Jurkat, Clone E6-1 (cell line): ENCODE results near the gene ADCY7.
"Not testable (repeated sequence)": the region's sequence is repeated elsewhere in the genome, so short reads cannot be mapped to it uniquely, and the experiment has no call there.

Experiments
- DNase-seq: peaks from one replicate; pipeline ENCODE4 v3.0.0-alpha.2; 2011; ENCODE audit warnings: low read depth, low spot score
- H3K4me3 ChIP-seq: 2 replicates; pipeline ENCODE4 v1.5.1; 2011; ENCODE audit warnings: mild to moderate bottlenecking, low read length, control low read depth, moderate library complexity

Gene ADCY7

GRCh38 chr16:50318796-50319578 lies 52.6 kb downstream of the ADCY7 start:
- peak; percentile 34 for DNase-seq
- no peak overlapping the region for H3K4me3 ChIP-seq

- no peak for DNase-seq
Measured at GRCh38 chr16:50320310-50320709, 54.0 kb downstream of the ADCY7 start.

GRCh38 chr16:50322333-50322732 lies 56.0 kb downstream of the ADCY7 start:
- DNase-seq = no peak

More at GRCh38 chr16:50320310-50320709, 54.0 kb downstream of the ADCY7 start:
- no peak overlapping the region for H3K4me3 ChIP-seq

DNA sequence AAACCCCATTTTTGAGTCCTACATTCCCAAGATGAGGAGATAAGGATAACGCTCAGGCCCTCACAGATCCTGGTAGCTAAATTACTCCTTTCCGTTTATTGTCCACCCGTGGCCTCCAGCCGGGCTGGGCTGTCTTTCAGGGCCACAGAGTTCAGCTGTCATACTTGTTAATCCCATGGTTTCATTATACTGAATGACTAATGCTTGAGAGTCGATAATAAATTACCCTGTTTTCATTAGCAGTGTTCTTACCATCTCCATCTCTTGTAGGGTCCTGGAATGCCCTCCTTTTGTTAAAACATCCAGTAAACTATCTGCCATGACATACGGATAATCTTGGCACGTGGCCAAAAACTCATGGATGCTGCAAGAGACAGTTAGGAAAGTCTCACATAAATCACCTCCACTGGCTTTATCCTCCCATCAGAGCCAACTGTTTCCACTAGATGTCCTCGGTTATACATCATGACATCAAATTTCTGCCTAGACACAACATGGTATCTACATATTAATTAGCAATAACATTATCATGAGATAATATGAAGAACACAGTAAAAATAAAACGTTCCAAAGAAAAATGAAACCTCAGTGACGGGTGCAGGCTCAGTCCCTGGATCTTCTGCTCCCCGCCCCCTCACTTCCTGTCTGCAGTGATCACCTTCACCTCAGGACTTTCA lies 57.1 kb downstream of the ADCY7 start:
- H3K4me3 ChIP-seq = no peak overlapping the region
- DNase-seq = no peak

More at GRCh38 chr16:50322333-50322732, 56.0 kb downstream of the ADCY7 start:
- H3K4me3 ChIP-seq = no peak overlapping the region

- DNase-seq = no peak
- H3K4me3 ChIP-seq = no peak overlapping the region
Measured at GRCh38 chr16:50324345-50324744, 58.0 kb downstream of the ADCY7 start.

GRCh38 chr16:50326264-50326663 lies 59.9 kb downstream of the ADCY7 start:
- DNase-seq = no peak

DNA sequence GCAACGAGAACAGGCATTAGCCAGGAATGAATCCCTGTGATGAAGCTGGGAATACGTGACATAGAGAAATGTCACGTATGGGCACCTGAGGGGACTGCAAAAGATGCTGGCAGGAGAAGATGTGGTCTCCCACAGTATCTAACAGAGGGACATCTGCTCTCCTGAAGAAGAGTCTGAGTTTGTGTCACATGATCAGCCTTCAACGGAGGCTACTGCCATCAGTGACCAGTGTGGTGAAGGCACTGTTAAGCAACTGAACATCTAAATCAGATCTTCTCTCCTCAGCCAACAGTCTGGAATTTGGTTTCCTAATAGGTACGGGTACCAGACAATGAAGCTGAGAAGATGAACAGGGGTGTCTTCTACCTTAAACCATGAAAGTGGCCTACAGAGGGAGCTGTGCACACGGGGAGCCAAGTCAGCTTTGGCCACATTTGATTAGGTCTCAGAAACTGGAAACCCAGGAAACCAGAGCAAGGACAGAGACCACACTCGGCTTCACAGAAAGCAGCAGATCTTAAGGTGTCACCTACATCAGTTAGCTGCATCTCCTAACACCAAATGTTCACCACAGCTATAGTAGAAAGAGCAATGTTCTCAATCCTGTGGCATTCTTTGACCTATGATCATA lies 60.6 kb downstream of the ADCY7 start:
- DNase-seq = peak; percentile 37
- no peak overlapping the region for H3K4me3 ChIP-seq

More at GRCh38 chr16:50326264-50326663, 59.9 kb downstream of the ADCY7 start:
- H3K4me3 ChIP-seq = no peak overlapping the region

- H3K4me3 ChIP-seq = no peak overlapping the region
- DNase-seq = no peak
Measured at GRCh38 chr16:50329446-50330189, 63.3 kb downstream of the ADCY7 start.

GRCh38 chr16:50331570-50331969 lies 65.2 kb downstream of the ADCY7 start:
- no peak for DNase-seq

DNA sequence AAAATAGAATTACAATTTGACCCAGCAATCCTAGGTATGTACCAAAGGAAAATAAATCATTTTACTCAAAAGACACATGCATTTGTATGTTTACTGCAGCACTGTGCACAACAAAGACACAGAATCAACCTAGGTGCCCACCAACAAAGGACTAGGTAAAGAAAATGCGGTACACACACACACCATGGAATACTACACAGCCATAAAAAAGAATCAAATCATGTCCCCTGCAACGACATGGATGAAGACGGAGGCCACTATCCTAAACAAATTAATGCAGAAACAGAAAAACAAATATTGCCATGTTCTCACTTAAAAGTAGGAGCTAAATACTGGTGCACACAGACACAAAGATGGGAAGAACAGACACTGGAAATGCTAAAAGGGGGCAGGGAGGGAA lies 66.2 kb downstream of the ADCY7 start:
- no peak overlapping the region for H3K4me3 ChIP-seq
- DNase-seq = no peak

More at GRCh38 chr16:50331570-50331969, 65.2 kb downstream of the ADCY7 start:
- no peak overlapping the region for H3K4me3 ChIP-seq

GRCh38 chr16:50334106-50334975 lies 68.0 kb downstream of the ADCY7 start:
- no peak overlapping the region for H3K4me3 ChIP-seq
- no peak for DNase-seq

DNA sequence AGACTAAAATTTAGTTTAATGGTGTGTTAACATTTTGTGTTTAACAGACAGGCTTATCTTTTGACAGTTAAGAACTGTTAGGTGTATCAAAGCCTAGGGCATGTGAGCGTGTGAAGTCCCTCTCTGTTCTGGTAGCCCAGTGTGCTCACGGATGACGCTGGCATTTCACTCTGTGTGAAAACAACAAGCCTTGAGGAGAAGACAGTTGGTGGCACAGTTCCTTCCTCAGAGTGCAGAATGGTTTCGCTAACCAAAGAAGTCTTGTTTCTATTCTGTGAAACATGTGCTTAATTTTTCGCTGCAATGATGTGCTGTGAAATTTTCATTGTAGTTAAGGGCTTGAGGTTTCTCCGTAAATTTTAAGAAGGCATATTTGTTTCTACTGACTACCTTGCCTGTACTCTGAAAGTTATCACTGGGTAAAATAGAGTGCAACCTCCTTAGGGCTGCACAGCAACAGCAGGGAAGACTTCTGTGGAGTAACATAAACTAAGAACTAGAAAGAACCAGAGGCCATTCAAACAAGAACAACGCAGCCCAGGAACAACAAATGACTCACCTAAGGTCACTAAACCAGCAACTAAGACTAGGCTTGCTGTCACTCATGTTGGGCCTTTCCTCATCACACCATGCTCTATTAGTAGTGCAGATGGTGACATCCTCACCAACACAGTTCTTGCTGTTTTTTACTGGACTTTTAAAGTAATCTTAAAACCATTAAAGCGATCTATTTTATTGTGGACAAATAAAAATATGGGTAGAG lies 69.0 kb downstream of the ADCY7 start:
- DNase-seq = no peak

GRCh38 chr16:50336884-50337283 lies 70.5 kb downstream of the ADCY7 start:
- DNase-seq = no peak
- no peak overlapping the region for H3K4me3 ChIP-seq

More for the DNA sequence above, 69.0 kb downstream of the ADCY7 start:
- no peak overlapping the region for H3K4me3 ChIP-seq

DNA sequence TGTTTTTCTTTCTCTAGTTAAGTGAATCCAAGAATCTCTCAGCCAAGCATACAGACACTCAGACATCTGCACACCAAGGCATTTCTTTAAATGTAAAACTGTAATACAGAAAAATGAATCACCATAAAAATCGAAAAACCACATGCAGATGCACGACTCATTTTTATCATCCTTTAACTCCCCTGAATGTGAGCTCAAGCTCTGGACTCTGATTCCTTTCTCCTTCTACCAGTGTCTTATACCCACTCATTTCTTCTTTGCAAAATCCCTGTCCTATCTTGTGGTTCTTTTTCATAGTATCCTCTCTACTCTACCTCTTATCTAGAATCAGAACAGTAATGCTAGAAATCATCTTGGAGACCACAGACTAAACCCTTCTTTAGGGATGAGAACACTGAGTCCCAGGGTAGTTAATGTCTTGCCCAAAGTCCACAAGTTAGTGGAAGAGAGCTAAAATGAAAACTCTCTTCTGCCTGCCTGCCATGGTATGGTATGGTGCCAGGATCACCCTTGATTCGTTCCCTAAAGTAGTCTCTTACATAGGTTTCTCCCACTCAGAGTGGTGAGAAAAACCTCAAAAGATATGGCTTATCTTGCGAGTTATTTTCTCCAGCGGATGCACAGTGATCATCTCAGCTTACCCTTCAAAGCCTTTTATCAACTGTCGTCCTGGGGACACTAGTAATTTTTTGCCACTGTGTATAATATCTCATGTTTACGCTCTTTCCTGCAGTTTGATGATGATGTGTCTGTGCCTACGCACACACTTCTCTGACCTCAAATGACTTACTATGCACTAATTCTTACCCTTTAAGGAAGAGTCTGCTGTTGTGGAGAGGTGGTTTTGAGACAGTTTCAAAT lies 72.2 kb downstream of the ADCY7 start:
- DNase-seq = no peak

GRCh38 chr16:50340578-50340977 lies 74.2 kb downstream of the ADCY7 start:
- no peak overlapping the region for H3K4me3 ChIP-seq
- no peak for DNase-seq

More for the DNA sequence above, 72.2 kb downstream of the ADCY7 start:
- no peak overlapping the region for H3K4me3 ChIP-seq

DNA sequence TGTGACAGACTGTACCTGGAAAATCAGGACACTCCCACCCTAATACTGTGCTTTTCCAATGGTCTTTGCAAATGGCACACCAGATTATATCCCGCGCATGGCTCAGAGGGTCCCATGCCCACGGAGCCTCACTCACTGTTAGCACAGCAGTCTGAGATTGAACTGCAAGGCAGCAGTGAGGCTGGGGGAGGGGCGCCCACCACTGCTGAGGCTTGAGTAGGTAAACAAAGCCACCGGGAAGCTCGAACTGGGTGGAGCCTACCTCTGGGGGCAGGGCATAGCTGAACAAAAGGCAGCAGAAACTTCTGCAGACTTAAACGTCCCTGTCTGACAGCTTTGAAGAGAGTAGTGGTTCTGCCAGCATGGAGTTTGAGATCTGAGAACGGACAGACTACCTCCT lies 77.2 kb downstream of the ADCY7 start:
- not testable (repeated sequence) for H3K4me3 ChIP-seq, DNase-seq

- DNase-seq, H3K4me3 ChIP-seq: not testable (repeated sequence)
Measured at GRCh38 chr16:50345210-50345609, 78.9 kb downstream of the ADCY7 start.
